Stimulated activated CD4-positive, alpha-beta T cell treated with anti-CD3 and anti-CD28 coated beads, Interleukin-4, amount 100 ng/mL, for 24 hours (primary cell): ENCODE data around the gene HOXD4.

Source experiments
- DNase-seq: peaks from one replicate; pipeline ENCODE4 v3.0.0-alpha.2; 2020

Gene HOXD4

DNA sequence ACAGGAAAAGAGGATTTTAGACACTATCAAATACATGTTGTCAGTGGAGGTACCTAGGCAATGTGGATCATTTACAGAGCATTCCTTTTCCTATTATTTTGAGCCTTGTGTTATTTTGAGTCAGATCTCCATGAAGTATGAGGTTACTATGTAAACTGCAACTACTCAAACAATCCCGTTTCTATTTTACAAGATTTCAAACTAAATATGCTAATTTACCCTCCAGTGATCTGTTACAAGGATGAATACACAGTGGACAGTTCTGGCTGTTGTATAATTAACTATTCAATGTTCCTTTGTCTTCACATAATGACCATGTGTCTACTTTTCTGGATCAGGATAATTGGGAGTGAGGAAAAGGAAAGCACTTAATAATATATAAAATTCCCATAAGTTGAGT, 41.7 kb downstream of the HOXD4 start:
- DNase-seq: no peak

DNA sequence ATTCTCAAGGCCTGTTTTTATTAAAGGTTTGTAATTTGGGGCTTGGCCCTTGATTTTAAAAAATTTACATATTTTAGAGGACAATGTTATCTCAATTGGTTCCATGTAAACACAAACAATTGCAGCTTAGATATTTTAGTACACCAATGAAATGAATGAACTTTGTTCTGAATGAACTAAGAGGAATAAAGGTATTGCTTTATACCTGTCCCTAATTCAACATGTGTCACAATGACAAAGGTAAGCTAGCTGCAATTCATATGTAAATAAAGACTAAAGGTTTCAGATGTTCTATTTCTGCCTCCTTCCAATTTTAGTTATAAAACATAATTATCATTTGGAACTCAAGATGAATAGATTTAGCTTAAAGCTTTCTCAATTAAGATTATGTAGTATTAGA, 48.6 kb downstream of the HOXD4 start:
- no peak for DNase-seq

DNA sequence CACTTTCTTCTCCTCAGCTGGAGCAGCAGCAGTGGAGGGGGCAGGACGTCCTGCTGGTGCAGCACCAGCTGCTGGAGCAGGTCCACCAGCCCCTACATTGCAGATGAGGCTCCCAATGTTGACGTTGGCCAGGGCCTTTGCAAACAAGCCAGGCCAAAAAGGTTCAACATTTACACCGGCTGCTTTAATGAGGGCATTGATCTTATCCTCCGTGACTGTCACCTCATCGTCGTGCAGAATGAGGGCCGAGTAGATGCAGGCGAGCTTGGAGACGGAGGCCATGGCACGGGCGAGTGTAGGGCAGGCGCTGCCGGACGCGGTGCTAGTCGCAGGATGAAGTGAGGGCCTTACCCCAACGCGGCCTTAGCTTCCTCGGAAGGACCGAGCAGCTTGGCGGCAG, 49.6 kb downstream of the HOXD4 start:
- no peak for DNase-seq

DNA sequence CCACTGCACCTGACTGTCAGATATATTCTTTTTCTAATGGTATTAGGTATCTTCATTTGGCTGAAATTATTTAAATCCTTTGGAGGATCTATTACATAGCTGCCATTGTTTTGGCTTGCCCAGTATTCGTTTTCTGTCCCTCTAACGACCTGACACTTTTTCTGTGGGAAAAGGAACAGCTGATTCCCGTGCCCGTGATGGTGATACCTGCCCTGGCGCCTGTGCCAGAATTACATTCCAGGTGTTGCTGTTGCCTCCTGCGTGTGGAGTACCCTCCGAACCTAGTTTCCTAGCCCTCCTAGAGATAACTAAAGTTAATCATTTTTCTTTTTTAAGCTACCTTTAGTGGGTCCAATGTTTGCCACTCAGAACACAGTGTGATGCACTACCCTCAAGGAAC, 51.1 kb downstream of the HOXD4 start:
- no peak for DNase-seq
